C4-2B (cell line): ENCODE data around the gene NYNRIN.

Experiments used
- ZFX ChIP-seq: fragments of 450-650 bp; IDR thresholded peaks from 2 replicates; pipeline ENCODE4 v1.6.1; 2017
- TF ChIP-seq, protein P1 (sequence below): fragments of 450-650 bp; conservative IDR thresholded peaks from 2 replicates; pipeline ENCODE4 v1.5.1; 2017; ENCODE audit warnings: mild to moderate bottlenecking

DNA sequence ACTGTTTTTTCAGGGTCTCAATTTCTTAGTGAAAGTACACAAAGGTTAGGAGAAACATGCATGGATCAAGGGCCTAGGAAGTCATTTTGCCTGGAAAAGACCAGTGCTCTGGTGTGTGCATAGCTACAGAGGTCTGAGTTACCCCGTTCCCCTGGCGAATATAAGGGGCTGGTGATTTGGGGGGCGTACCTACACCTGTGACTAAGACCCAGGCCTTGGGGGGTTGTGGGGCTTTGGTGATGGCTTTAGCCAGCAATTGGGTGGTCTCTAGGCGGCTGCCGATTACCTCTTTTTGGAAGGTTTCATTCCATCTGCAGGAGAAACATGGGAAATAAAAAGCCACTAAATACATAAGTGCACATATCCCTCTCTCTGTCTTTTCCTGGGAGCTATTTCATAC is 42.7 kb downstream of the NYNRIN start:
- TF ChIP-seq, protein P1, sequence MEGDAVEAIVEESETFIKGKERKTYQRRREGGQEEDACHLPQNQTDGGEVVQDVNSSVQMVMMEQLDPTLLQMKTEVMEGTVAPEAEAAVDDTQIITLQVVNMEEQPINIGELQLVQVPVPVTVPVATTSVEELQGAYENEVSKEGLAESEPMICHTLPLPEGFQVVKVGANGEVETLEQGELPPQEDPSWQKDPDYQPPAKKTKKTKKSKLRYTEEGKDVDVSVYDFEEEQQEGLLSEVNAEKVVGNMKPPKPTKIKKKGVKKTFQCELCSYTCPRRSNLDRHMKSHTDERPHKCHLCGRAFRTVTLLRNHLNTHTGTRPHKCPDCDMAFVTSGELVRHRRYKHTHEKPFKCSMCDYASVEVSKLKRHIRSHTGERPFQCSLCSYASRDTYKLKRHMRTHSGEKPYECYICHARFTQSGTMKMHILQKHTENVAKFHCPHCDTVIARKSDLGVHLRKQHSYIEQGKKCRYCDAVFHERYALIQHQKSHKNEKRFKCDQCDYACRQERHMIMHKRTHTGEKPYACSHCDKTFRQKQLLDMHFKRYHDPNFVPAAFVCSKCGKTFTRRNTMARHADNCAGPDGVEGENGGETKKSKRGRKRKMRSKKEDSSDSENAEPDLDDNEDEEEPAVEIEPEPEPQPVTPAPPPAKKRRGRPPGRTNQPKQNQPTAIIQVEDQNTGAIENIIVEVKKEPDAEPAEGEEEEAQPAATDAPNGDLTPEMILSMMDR, result no peak
- TF ChIP-seq ZFX, result no peak
